ENCODE data around the gene GPR37L1. TPM values are rescaled to one million over a fixed set of nuclear protein-coding genes. Genes with fewer than 3 reads are reported as not detected.

GPR37L1 gene
- total and polyA plus RNA-seq, 4 donors: under 0.01 to 0.04 (median 0.02) TPM; not detected in 1

DNA sequence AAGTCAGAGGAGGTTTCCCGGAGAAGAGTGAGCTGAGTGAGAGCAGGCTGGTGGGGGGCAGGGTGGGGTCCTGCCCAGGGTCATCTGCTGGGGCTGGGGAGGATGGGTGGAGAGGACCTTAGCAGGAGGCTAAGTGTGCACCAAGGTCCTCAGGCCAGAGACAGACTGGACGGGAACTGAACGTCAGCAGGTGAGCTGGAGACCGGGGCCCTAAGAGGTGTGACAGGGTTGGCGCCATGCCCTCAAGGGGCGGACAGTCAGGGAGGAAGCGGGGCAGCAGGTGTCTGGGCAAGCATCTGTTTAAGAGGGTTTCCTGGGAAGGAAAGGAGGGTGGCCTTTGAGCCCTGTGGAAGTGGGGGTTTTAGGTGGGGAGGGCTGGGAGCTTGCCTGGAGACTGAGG is 51.3 kb downstream of the GPR37L1 start:
- Histone ChIP-seq H3K9ac (ENCODE audit: low read depth in 1 of 2, low read length in 2 of 2) (no peak overlapping the region), H3K4me3 (ENCODE audit: low read depth in 1 of 3, low read length in 3 of 3) (no peak overlapping the region), H3K27ac (ENCODE audit: low read depth in 1 of 2, low read length in 2 of 2) (no peak overlapping the region), H3K4me1 (ENCODE audit: control insufficient read depth in 4 of 4, insufficient read depth in 4 of 4, low read length in 3 of 4) (no peaks in the 10 kb centered on the region), H3K36me3 (ENCODE audit: control insufficient read depth in 4 of 4, insufficient read depth in 3 of 4, low read depth in 1 of 4, low read length in 3 of 4) (no peaks in the 10 kb centered on the region), H3K9me3 (ENCODE audit: control insufficient read depth in 4 of 4, low read length in 3 of 4) (no peaks in the 10 kb centered on the region), H3K27me3 (ENCODE audit: control insufficient read depth in 4 of 4, insufficient read depth in 4 of 4, low read length in 3 of 4) (no peaks in the 10 kb centered on the region)
- no peak for DNase-seq (ENCODE audit: low spot score)
- no peak for TF ChIP-seq REST (IDR thresholded peaks at IDR 0.05)
- no peak for TF ChIP-seq ZBTB33 (IDR thresholded peaks at IDR 0.05)
- no peak for TF ChIP-seq EGR1 (IDR thresholded peaks at IDR 0.05; ENCODE audit: low read depth in 2 of 2)
- no peak for TF ChIP-seq MAX (IDR thresholded peaks at IDR 0.05)
- TF ChIP-seq RXRA (IDR thresholded peaks at IDR 0.05): no peak
- no peak for TF ChIP-seq FOXA1 (IDR thresholded peaks at IDR 0.05)
- TF ChIP-seq HNF4G (IDR thresholded peaks at IDR 0.05): no peak
- TF ChIP-seq TAF1 (conservative IDR thresholded peaks at IDR 0.05): no peak
- no peak for TF ChIP-seq JUND (IDR thresholded peaks at IDR 0.05)
- no peak for TF ChIP-seq YY1 (IDR thresholded peaks at IDR 0.05)
- TF ChIP-seq RAD21 (IDR thresholded peaks at IDR 0.05): no peak
- TF ChIP-seq, protein P1, sequence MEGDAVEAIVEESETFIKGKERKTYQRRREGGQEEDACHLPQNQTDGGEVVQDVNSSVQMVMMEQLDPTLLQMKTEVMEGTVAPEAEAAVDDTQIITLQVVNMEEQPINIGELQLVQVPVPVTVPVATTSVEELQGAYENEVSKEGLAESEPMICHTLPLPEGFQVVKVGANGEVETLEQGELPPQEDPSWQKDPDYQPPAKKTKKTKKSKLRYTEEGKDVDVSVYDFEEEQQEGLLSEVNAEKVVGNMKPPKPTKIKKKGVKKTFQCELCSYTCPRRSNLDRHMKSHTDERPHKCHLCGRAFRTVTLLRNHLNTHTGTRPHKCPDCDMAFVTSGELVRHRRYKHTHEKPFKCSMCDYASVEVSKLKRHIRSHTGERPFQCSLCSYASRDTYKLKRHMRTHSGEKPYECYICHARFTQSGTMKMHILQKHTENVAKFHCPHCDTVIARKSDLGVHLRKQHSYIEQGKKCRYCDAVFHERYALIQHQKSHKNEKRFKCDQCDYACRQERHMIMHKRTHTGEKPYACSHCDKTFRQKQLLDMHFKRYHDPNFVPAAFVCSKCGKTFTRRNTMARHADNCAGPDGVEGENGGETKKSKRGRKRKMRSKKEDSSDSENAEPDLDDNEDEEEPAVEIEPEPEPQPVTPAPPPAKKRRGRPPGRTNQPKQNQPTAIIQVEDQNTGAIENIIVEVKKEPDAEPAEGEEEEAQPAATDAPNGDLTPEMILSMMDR (IDR thresholded peaks at IDR 0.05; ENCODE audit: low read depth, low read length, missing input control): no peak
- 94% methylated on average over 7 of the region's 7 CpGs for WGBS

DNA sequence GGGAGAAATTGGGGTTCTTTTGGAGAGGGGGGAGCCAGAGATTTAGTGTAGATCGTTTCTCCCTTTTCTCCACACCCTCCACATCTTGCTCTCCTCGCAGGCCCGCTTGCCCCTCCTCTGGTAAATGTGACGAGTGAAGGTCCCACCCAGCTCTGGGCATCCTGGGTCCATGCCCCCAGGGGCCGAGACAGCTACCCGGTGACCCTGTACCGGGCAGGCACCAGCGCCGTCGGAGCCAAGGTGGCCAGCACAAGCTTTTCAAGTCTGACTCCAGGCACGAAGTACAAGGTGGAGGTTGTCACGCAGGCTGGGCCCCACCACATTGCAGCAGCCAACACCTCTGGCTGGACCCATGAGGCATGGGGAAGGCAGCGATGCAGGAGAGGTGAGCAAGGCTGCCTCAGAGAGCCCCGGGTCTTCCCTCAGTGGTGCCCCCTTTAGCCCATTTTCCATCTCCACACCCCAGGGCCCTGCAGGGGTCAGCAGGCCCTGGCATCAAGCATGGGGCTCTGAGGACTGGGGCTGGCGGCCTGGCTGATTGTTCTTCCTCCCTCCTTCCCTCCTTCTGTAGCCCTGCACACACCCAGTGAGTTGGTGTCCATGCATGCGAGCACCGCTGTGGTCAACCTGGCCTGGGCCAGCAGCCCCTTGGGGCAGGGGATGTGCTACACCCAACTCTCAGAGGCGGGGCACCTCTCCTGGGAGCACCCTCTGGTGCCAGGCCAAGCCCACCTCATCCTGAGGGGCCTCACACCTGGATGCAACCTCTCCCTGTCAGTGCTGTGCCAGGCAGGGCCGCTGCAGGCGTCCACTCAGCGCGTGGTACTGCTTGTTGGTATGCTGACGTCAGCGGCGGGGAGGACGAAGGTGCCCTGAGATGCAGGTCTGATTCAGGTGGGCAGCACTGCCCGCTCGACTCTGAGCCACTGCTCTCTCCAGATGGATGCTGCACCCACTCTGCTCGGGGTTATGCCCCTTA is 54.5 kb downstream of the GPR37L1 start:
- Histone ChIP-seq H3K36me3 (ENCODE audit: control insufficient read depth in 4 of 4, insufficient read depth in 3 of 4, low read depth in 1 of 4, low read length in 3 of 4) (no peaks in the 10 kb centered on the region), H3K9me3 (ENCODE audit: control insufficient read depth in 4 of 4, low read length in 3 of 4) (no peaks in the 10 kb centered on the region), H3K27me3 (ENCODE audit: control insufficient read depth in 4 of 4, insufficient read depth in 4 of 4, low read length in 3 of 4) (no peaks in the 10 kb centered on the region), H3K27ac (ENCODE audit: low read depth in 1 of 2, low read length in 2 of 2) (no peak overlapping the region), H3K9ac (ENCODE audit: low read depth in 1 of 2, low read length in 2 of 2) (no peak overlapping the region), H3K4me1 (ENCODE audit: control insufficient read depth in 4 of 4, insufficient read depth in 4 of 4, low read length in 3 of 4) (no peaks in the 10 kb centered on the region), H3K4me3 (ENCODE audit: low read depth in 1 of 3, low read length in 3 of 3) (no peak overlapping the region)
- DNase-seq (ENCODE audit: low spot score): no peak
- WGBS: 94% methylated on average over 29 of the region's 29 CpGs
- no peak for TF ChIP-seq HNF4G (IDR thresholded peaks at IDR 0.05)
- TF ChIP-seq REST (IDR thresholded peaks at IDR 0.05): no peak
- TF ChIP-seq ATF3 (IDR thresholded peaks at IDR 0.05): no peak
- TF ChIP-seq ZBTB33 (IDR thresholded peaks at IDR 0.05): no peak
- no peak for TF ChIP-seq MAX (IDR thresholded peaks at IDR 0.05)
- TF ChIP-seq FOXA2 (IDR thresholded peaks at IDR 0.05): no peak
- no peak for TF ChIP-seq RXRA (IDR thresholded peaks at IDR 0.05)
- TF ChIP-seq RAD21 (IDR thresholded peaks at IDR 0.05): no peak
